NCI-H187 (cell line): ENCODE results near the gene BRWD1.

Source experiments
- DNase-seq, 2 experiments: peaks; one replicate each; lab custom pipeline; 2025; lab: John Stamatoyannopoulos, UW

Gene BRWD1

GRCh38 chr21:39313571-39314142, at the start of gene BRWD1:
TSS of gene BRWD1 (minus strand) at chr21:39313632. CDS start at chr21:39313491, 141 bp downstream.
- peak; percentile 89 to 91 for DNase-seq

- no peak for DNase-seq
Measured at GRCh38 chr21:39362733-39363132, 49.3 kb upstream of the BRWD1 start.

GRCh38 chr21:39359382-39359781, 46.0 kb upstream of the BRWD1 start:
- DNase-seq, result no peak

- DNase-seq, result no peak
Measured at GRCh38 chr21:39353295-39353694, 39.9 kb upstream of the BRWD1 start.

- DNase-seq, result no peak
Measured at GRCh38 chr21:39350094-39351005, 36.9 kb upstream of the BRWD1 start.

GRCh38 chr21:39349211-39350093, 36.0 kb upstream of the BRWD1 start:
- peak; percentile 94 to 98 for DNase-seq

GRCh38 chr21:39348355-39349210, 35.2 kb upstream of the BRWD1 start, which contains the start of gene HMGN1:
TSS of gene HMGN1 (minus strand) at chr21:39349088. CDS start at chr21:39348917, 171 bp downstream.
- peak; percentile 90 to 98 for DNase-seq

GRCh38 chr21:39348040-39348354, 34.6 kb upstream of the BRWD1 start:
- DNase-seq, result no peak

- DNase-seq, result no peak
Measured at GRCh38 chr21:39347537-39347936, 34.1 kb upstream of the BRWD1 start.

GRCh38 chr21:39346671-39347331, 33.4 kb upstream of the BRWD1 start:
- no peak for DNase-seq

GRCh38 chr21:39346206-39346605, 32.8 kb upstream of the BRWD1 start:
- DNase-seq, result no peak

- no peak for DNase-seq
Measured at GRCh38 chr21:39345440-39345839, 32.0 kb upstream of the BRWD1 start.

- no peak for DNase-seq
Measured at GRCh38 chr21:39344848-39345247, 31.4 kb upstream of the BRWD1 start.

GRCh38 chr21:39341249-39341923, 28.0 kb upstream of the BRWD1 start:
- DNase-seq, result no peak

- DNase-seq, result no peak
Measured at GRCh38 chr21:39340687-39341086, 27.3 kb upstream of the BRWD1 start.

- DNase-seq, result no peak
Measured at GRCh38 chr21:39339231-39339630, 25.8 kb upstream of the BRWD1 start.

- DNase-seq, result no peak
Measured at GRCh38 chr21:39336457-39337008, 23.1 kb upstream of the BRWD1 start.

GRCh38 chr21:39334611-39335010, 21.2 kb upstream of the BRWD1 start:
- DNase-seq, result no peak

- no peak for DNase-seq
Measured at GRCh38 chr21:39332175-39332574, 18.7 kb upstream of the BRWD1 start.

GRCh38 chr21:39330001-39330400, 16.6 kb upstream of the BRWD1 start:
- no peak for DNase-seq
